NCI-H774 (cell line): ENCODE data around the gene SORBS1.
A peak's percentile ranks its signal among the peaks of the same experiment; 100 is the strongest.

Source experiments
- DNase-seq: peaks from one replicate; lab custom pipeline; 2025; lab: John Stamatoyannopoulos, UW

The SORBS1 gene

DNA sequence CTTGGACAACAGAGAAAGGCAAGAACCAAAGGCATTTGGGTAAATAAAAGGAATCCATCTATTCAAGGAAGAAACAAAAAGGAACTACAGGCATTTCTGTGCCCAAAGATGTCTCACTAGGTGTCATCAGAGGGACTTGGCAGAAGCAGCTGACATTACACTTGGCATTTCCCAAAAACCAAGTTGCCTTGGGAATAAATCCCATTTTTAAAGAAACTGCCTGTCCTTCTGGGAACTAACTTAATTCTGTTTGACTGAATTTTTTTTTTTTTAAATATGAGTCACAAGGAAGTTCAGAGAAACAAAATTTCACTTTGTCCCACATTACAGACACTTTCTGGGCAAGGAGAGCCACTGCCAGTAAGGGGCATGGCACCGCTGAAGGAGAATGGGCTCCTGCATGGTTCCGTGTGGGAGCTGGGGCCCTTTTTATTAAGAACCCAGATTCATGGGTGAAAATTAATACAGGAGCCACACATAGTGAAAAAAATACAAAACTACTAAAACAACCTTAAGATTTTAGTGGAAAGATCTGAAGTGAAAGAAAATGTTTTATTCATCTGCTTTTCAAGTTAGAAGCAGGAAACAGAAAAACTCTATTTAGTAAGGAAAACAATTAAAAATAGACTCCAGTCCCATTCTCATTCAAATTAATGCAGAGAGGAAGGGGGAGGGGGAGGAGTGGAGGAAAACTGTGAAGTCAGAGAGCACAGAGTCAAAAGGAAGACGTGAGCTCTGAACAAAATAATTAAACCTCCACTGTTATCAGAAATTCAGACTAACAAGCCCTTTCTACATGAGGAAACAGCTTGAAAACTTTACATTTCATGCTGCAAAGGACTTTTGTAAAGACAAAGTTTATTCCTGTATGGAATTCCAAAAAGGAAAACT lies 151.9 kb downstream of the SORBS1 start:
- DNase-seq = no peak

DNA sequence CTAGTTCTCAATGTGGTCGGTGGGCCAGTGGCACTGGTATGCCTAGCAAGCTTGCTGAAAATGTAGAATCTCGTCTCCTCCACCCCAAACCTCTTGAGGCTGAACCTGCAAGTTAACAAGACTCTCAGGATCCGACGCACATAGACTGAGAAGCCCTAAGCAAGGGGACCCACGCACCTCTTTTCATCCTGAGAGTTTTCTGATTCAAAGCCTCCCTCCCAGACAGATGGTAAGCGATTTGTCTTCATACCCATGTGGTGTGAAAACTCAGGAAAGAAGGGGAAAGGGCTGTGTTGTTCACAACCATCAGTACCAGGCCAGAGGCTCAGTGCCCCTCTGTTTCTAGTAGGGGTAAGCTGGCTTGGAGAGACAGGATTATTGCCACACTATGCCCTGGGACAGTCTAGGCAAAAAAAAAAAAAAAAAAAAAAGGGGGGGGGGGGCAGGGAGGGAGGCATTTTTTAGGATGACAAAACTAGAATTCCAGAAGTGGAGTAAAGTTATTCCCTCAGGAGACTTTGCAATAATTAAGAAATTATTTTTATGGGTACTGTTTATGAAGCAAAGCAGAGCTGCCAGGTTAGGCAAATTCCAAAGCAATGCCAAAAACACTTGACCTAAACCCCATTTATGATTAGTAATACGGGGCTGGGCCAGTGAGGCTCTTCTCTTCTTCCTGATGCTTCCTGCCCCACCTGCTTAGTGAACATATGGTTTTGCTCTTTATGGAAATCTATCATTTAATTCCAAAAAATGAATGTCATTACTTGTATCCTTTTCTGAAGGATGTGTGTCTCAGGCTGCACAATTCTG lies 152.8 kb downstream of the SORBS1 start:
- no peak for DNase-seq

DNA sequence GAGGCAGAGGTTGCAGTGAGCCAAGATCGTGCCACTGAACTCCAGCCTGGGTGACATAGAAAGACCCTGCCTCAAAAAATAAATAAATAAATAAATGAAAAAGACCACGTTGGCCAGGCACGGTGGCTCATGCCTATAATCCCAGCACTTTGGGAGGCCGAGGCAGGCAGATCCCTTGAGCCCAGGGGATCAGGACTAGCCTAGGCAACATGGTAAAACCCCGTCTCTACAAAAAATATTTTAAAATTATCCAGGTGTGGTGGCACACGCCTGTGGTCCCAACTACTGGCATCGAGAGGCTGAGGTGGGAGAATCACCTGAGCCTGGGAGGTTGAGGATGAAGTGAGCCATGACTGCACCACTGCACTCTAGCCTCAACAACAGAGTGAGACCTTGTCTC lies 153.6 kb downstream of the SORBS1 start:
- no peak for DNase-seq

DNA sequence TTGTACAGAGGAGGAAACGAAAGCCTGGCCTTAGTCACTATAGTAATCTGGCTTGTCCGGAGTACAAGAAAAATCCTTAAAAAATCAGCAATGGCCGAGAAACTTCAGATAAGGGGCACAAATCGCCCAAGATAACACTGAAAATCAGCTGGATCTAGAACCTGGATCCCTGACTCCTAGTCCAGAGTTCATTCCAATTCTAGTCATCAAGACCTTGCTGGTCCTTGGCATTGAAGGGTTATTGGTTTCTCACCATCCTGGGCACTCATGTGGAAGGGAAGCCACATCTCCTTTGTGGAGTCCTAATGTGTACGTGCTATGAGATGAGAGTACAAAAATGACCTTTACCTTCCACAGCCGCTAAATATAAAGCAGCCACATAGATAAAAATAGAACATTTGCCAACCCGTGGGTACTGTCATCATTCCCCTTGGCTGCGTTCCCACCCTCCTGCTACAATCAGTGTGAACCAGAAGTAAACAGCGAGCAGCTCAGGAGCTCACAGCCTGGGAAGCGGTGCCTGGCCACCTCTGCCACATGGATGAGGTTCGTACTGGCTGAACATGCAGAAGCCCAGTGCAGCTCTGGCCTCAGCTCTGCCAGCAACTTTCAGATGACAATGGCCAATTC lies 154.4 kb downstream of the SORBS1 start:
- DNase-seq = peak; percentile 20

DNA sequence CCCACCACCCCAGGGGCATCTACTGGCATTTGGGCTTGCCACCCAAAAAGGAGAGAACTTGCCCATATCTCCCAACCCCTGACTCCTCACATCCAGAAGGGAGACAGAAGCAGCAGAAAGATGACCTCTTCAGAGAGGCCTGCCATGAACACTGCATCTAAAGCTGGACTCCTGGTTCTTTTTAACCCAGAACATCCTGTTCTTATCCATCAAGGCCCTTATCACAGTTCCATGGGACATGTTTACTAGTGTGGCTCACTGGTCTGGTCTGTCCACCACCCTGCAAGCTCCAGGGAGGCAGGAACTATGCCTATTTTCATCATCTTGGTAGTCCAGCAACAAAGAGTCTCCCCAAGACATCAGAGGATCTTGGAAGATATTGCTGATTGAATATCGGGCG lies 155.5 kb downstream of the SORBS1 start:
- DNase-seq = no peak

DNA sequence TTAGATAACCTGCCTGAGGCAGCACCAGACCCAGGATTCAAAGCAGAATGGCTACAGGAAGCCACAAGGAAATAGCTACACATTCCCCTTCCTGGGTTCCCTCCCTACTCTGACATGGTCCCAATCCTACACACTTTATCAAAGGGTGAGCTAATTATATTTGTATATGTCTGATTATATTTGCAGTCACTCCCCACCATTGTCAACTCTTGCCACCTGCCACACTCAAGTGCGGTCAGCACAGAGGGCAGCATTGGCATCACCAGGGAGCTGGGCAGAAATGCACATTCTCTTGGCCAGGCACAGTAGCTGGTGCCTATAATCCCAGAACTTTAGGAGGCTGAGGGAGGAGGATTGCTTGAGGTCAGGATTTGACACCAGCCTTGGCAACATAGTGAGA lies 156.3 kb downstream of the SORBS1 start:
- DNase-seq = peak; percentile 31

DNA sequence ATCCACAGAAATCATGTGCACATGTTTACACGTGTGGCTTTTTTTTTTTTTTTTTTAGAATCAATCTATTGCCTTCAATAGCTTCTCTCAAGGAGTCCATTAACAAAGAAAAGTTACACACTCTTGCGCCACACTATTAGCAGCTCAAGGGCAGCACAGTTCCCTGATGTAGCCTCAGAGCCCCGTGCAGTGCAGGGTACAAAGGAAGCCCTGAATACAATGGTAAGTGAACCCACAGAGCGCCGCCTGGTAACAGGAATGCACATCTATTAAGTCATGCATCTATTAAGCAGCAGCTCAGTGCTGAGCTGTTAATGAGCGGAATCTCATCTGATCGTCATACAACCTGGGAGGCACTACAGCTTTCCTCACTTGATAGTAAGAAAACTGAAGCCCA lies 156.7 kb downstream of the SORBS1 start:
- DNase-seq = no peak

DNA sequence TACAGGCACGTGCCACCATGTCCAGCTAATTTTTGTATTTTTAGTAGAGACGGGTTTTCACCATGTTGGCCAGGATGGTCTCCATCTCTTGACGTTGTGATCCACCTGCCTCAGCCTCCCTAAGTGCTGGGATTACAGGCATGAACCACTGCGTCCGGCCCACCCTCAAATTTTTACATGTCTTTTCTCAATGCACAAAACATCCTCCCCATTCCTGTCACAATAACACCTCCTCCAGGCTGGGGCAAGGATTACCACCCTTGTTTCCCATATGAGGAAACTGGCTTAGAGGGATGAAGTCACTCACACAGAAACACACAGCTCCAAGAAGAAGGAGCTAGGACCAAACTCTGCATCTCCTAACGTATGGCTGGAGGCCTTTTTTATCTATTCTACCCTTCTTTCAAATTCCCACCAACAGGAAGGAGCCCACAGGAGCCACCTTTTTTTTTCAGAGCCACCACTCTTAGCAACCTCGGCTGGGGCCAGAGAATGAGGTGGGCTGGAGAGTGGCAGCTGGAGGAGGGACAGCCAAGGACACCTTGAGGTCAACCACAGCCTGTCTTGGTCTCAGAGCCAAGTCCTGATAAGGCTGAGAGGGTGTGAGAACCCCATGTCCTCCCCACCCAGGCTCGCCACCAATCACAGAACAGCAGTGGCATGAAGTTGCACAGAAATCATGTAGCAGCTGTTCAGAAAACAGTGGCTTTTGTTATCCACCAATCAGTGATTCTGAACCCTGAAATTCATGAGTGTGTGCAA lies 157.3 kb downstream of the SORBS1 start:
- no peak for DNase-seq

DNA sequence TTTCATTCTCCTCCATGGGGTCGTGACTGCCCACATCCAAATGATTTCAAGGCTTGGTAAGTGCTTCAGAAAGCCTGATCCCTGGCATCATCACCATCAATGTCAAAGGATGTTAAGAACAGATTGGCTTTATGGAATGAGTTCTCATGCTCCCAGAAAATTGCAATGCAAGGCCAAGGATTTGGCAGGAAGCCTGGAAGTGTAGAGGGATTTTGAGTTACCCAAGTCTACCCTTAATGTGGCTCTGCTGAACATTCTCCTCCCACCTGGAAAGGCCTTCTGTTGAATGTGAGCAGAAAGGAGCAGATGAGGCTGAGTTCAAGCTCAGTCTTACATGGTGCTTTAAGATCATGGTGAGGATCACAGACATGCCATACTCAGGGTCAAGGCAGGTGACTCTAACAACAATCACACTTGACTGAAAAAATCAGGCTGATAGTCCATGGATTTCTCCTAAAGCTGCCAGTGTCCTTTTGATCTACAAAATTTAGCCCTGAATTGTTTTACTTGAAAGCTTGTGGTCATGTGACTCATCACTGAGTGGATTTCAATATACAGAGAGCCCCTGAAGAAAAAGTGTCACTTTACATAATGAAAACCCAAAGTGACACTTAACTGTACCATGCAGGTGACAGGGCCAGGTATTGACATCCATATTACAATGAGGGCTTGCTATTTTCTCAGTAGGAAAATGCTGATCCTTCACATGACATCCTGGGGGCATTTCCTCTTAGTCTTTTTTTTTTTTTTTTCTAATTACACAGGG lies 159.3 kb downstream of the SORBS1 start:
- DNase-seq = no peak

DNA sequence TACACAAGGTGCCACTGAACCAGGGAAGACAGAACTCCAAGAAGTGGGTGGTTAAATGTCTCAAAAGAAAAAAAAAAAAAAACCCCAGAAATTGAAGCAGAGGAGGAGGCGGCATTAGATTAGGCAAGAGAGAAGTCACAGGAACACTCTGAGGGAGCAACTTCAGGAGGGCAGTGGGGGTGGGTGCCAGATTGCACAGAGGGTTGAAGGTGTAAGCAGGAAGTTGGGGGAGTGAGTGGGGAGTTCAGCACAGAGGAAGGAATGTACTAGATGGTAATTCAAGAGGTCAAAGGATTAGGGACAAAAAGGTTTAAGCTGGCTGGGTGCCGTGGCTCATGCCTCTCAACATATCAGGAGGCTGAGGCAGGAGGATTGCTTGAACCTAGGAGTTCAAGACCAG lies 160.4 kb downstream of the SORBS1 start:
- no peak for DNase-seq

DNA sequence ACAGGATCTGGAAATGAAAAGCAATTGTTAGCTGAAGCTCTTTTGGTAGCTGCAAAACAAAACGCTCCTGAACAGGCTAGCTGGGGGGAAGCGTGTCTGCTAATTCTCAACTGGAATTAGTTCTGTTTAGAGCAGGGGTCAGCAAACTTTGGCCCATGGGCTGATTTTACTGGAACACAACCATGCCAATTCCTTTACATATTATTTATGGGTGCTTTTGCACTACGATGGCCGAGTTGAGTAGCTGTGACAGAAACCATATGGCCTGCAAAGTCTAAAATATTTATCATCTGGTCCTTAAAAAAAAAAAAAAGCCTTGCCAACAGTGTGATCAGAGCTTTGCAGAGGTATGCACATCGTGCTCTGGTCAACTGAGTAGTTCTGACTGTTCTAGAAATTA lies 162.0 kb downstream of the SORBS1 start:
- no peak for DNase-seq

DNA sequence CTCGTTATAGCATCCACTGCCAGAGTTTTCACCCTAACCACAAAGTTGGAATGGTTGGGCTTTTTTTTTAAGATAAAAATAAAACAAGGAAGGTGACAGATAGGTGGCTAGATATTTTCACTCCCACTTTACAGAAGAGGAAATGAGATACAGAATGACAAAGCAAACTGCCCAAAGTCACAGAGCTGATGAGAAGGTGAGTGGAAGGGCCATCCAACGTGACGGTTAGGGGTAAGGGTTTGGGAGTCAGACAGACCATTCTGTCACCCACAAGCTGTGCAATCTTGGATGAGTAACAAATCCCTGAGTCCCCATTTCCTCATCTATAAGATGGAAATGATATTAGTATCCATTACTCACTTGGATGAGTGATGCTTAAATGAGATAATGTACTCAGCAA lies 163.4 kb downstream of the SORBS1 start:
- DNase-seq = no peak

DNA sequence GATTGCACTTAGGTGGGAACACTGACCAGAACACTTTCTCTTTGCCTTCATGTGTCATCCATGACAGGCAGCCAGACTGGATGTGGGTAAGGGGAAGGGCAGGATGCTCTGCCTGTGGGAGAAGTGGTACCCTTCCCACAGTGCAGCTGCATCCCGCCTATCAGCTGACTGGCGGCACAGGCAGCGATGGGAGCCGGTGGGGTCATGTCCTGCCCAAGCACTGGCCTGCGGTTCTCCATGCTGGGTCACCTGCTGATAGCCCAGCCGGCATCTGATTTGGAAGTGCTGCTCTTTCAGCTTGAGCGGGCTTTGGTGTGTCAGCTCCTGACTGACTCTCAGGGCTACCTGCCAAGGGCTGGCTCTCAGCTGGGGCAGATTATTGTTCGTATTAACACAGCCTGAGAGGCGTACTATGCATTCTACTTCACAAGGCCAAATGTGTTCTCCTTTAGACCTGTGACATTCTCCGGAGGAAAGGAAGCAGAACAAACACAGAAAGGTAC lies 165.2 kb downstream of the SORBS1 start:
- DNase-seq = no peak

DNA sequence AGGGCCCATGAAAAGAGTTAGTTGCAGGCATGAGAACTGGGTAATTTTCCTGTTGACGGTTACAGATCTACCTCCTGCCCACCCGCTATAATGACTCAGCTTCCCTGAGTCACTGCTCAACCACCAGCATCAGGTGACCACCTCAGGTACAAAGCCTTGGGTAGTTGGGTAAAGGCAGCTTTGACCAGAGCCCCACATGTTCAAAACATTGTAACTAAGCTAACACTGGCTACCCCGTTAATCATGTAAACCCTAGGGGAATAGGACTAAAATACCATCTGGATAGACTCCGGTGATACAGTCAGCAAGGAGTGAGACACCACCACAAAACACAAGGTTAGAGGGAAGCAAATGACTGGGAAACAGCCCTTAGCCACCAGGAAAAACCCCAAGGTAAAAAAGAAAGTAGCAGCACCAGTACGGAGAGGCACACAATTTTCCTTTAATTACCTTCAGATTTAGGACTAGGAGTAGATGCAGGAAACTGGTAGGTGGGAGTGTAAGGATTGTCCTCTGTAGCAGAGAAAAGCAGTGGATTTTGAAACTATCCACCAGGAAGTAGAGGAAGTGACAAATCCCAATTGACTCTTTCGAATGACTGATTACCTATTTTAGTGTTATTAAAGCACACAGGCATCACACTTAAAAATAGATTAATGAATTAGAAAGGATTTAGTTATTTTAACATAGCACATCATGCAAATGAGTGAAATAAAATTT lies 166.8 kb downstream of the SORBS1 start:
- no peak for DNase-seq

DNA sequence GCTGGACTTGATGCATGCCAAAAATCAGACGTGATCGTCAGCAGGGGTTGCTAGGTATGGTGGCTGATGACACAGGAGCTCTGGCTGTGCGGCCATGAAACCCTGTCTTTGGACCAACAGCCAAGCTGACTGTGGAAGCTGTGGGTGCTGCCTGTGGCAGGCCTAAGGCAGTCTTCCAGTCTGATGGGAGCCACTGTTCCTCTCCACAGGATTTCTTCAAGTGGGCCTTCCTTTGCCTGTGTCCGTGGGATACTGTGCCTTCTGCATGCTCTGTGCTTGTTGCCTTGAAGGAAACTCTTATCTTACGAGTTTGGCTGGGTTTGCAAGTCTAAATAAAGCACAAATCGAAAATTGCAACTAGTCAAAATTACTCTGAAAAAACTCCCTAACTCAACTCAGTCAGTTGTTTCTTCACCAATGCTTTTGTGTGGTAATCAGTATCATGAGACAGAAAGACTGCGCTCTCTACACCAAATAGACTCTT lies 168.4 kb downstream of the SORBS1 start:
- no peak for DNase-seq

DNA sequence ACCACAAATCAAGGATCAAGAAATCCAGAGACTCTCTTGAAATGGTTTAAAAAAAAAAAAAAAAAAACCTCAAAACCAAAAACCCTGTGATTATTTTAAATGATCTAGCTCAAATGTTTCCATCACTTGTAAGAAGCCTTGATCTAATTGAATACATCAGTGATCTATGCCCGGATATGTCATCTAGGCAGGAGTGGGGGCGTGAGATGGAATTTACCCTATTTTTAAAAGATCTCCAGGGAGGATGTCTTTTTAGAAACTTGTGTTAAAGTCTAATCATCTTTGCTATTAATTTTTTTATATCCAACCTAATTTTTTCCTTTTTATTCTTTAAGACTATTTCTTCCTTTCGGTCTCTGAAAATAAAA lies 169.0 kb downstream of the SORBS1 start:
- no peak for DNase-seq

DNA sequence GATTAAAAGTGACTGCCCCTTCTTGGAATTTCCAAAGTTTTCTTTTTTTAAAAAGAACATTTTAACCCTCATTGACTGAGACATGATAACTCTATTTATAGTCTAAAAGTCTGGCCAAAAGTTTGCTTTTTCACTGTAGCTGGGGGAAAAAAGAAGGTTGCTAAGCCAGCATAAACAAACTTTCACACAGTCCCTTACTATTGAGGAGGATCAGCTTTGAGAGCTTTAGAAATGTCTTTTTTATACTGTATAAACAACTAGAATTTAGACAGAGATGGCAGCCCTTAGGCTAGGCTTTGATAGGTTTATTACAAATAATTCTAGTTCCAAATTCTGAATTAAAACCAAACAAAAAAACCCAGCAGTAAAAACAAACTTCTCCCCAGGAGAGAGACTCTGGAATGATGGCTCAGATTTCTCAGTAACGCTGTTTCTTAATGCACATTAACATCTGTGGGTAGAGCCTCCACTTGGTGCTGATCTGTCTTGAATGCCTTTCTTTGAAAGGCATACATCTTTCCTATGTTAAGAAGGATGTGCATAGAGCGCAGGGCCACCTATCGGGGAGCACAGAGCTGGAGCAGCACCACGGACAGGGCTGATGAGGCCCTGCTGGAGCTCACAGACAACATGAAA lies 169.5 kb downstream of the SORBS1 start:
- DNase-seq = no peak

DNA sequence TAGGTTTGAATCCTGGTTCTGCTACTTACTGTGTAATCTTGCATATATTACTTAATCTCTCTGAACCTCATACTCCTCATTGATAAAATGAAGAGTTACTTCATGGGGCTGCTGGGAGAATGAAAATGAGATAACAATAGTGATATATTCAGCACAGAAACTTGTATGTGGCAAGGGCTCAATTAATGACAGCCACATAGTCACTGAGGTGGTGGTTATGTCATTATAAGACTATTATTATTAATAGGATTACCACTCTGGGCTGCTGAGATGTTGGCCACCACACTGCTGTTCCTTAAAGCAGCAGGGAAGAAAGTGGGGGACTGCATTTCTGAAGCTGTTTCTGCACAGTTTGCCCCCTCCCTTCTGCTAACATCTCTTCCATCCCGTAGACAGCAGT lies 170.0 kb downstream of the SORBS1 start:
- no peak for DNase-seq

DNA sequence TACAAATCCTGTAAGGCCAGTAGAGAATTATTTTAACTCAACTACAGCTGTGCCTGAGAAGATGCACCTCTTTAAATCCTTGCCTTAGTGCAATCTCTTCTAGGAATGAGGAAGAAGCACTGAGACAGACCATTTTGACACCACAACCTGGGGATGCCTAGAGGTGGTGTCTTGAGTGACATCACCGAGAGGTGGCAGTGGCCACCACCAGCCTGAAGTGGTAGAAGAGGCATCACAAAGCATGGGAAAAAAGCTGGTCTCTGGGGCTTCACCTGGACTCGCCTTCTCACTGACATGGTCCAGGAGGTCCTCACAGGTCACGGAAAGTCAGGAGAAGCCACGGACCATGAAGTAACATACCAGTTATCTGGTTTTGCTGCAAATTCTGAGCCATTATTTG lies 171.2 kb downstream of the SORBS1 start:
- DNase-seq = no peak

DNA sequence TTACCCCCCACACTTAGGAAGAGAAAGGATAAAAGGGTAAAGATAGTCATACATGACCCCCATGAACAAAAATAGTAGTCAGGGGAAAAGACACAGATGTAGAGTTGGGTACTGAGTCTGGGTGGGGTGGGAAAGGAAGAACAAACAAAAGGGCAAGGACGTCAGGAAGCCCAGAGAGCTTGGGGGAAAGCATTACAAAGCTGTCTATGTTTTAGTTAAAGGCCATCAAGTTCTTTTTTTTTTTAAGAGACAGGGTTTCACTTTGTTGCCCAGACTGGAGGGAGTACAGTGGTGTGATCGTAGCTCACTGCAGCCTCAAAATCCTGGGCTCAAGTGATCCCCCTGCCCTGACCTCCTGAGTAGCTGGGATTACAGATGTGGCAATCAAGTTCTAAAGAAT lies 172.0 kb downstream of the SORBS1 start:
- DNase-seq = no peak
